Measurements from ENCODE around the gene UBA7. TPM values are rescaled to one million over a fixed set of nuclear protein-coding genes. Genes with fewer than 3 reads are reported as not detected.
"Not testable (repeated sequence)": the region's sequence is repeated elsewhere in the genome, so short reads cannot be mapped to it uniquely, and the experiment has no call there.

UBA7 gene
- total and polyA plus RNA-seq, 2 experiments from 2014 or later = 0.14 to 0.50 TPM

- TF ChIP-seq, protein P1, sequence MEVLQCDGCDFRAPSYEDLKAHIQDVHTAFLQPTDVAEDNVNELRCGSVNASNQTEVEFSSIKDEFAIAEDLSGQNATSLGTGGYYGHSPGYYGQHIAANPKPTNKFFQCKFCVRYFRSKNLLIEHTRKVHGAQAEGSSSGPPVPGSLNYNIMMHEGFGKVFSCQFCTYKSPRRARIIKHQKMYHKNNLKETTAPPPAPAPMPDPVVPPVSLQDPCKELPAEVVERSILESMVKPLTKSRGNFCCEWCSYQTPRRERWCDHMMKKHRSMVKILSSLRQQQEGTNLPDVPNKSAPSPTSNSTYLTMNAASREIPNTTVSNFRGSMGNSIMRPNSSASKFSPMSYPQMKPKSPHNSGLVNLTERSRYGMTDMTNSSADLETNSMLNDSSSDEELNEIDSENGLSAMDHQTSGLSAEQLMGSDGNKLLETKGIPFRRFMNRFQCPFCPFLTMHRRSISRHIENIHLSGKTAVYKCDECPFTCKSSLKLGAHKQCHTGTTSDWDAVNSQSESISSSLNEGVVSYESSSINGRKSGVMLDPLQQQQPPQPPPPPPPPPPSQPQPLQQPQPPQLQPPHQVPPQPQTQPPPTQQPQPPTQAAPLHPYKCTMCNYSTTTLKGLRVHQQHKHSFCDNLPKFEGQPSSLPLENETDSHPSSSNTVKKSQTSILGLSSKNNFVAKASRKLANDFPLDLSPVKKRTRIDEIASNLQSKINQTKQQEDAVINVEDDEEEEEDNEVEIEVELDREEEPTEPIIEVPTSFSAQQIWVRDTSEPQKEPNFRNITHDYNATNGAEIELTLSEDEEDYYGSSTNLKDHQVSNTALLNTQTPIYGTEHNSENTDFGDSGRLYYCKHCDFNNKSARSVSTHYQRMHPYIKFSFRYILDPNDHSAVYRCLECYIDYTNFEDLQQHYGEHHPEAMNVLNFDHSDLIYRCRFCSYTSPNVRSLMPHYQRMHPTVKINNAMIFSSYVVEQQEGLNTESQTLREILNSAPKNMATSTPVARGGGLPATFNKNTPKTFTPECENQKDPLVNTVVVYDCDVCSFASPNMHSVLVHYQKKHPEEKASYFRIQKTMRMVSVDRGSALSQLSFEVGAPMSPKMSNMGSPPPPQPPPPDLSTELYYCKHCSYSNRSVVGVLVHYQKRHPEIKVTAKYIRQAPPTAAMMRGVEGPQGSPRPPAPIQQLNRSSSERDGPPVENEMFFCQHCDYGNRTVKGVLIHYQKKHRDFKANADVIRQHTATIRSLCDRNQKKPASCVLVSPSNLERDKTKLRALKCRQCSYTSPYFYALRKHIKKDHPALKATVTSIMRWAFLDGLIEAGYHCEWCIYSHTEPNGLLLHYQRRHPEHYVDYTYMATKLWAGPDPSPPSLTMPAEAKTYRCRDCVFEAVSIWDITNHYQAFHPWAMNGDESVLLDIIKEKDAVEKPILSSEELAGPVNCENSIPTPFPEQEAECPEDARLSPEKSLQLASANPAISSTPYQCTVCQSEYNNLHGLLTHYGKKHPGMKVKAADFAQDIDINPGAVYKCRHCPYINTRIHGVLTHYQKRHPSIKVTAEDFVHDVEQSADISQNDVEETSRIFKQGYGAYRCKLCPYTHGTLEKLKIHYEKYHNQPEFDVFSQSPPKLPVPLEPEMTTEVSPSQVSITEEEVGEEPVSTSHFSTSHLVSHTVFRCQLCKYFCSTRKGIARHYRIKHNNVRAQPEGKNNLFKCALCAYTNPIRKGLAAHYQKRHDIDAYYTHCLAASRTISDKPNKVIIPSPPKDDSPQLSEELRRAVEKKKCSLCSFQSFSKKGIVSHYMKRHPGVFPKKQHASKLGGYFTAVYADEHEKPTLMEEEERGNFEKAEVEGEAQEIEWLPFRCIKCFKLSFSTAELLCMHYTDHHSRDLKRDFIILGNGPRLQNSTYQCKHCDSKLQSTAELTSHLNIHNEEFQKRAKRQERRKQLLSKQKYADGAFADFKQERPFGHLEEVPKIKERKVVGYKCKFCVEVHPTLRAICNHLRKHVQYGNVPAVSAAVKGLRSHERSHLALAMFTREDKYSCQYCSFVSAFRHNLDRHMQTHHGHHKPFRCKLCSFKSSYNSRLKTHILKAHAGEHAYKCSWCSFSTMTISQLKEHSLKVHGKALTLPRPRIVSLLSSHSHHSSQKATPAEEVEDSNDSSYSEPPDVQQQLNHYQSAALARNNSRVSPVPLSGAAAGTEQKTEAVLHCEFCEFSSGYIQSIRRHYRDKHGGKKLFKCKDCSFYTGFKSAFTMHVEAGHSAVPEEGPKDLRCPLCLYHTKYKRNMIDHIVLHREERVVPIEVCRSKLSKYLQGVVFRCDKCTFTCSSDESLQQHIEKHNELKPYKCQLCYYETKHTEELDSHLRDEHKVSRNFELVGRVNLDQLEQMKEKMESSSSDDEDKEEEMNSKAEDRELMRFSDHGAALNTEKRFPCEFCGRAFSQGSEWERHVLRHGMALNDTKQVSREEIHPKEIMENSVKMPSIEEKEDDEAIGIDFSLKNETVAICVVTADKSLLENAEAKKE (CRISPR knock-in tag; IDR thresholded peaks at IDR 0.05) = no peak
- TF ChIP-seq ZNF331 (CRISPR knock-in tag; IDR thresholded peaks at IDR 0.05; ENCODE audit: low read depth) (no peak), EZH2phosphoT487 (IDR thresholded peaks at IDR 0.05; ENCODE audit: unreplicated experiment) (no peak), CTCF (conservative IDR thresholded peaks at IDR 0.05; ENCODE audit: low read depth in 2 of 2) (no peak), NANOG (IDR thresholded peaks at IDR 0.05; ENCODE audit: borderline replicate concordance) (no peak), POLR2AphosphoS5 (IDR thresholded peaks at IDR 0.05; ENCODE audit: low read depth) (no peak), JUNB (IDR thresholded peaks at IDR 0.05; ENCODE audit: unreplicated experiment) (no peak)
Observed at GRCh38 chr3:49826016-49826415, 12.3 kb upstream of the UBA7 start (continued).

DNA sequence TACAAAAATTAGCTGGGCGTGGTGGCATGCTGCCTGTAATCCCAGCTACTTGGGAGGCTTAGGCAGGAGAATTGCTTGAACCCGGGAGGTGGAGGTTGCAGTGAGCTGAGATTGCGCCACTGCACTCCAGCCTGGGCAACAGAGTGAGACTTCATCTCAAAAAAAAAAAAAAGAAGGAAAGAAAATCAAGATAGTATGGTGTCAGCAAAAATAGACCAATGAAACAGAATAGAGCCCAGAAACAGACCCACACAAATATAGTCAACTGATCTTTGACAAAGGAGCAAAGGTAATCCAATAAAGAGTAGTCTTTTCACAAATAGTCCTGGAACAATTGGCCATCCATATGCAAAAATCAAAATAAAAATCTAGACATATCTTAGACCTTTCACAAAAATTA lies 9.4 kb upstream of the UBA7 start:
- H3F3A ChIP-seq (replicated peaks; ENCODE audit: low read depth); H3K4me2 ChIP-seq; H3K27ac Mint-ChIP-seq; DNase-seq (ENCODE audit: low spot score); H3K79me2 ChIP-seq (replicated peaks; ENCODE audit: insufficient read depth); H3K36me3 Mint-ChIP-seq (ENCODE audit: low read depth); H3K9me3 Mint-ChIP-seq; H3K27me3 ChIP-seq (ENCODE audit: insufficient read depth); H3K27ac ChIP-seq (ENCODE audit: low read depth); H3K4me1 ChIP-seq (ENCODE audit: insufficient read depth); H3K4me1 Mint-ChIP-seq; H3K4me3 ChIP-seq; H2AFZ ChIP-seq; H3K27me3 Mint-ChIP-seq (ENCODE audit: insufficient read depth, low read depth, poor library complexity); ATAC-seq; H4K20me1 ChIP-seq (replicated peaks; ENCODE audit: insufficient read depth); H3K4me3 Mint-ChIP-seq; H3K9me2 ChIP-seq (ENCODE audit: insufficient read depth); H3K36me3 ChIP-seq (ENCODE audit: insufficient read depth): not testable (repeated sequence)

Data from GM23338 (cell line).